GM12891 (cell line): ENCODE measurements around the gene ABHD17C.

ENCODE experiments used
- PAX5 ChIP-seq: IDR thresholded peaks from 2 replicates; pipeline ENCODE4 v1.6.1; 2011; ENCODE audit warnings: low read length, moderate library complexity, mild to moderate bottlenecking; ENCODE audit not compliant: insufficient read depth, severe bottlenecking
- POLR2A ChIP-seq: IDR thresholded peaks from 2 replicates; pipeline ENCODE4 v1.6.1; 2011; ENCODE audit warnings: low read depth, low read length, control low read depth
- POLR2AphosphoS5 ChIP-seq: IDR thresholded peaks from 2 replicates; pipeline ENCODE4 v1.6.1; 2011; ENCODE audit warnings: low read depth, low read length, control low read depth
- SPI1 ChIP-seq: IDR thresholded peaks from 2 replicates; pipeline ENCODE4 v1.6.1; 2011; ENCODE audit warnings: low read depth, low read length, control low read depth
- TAF1 ChIP-seq: IDR thresholded peaks from 2 replicates; pipeline ENCODE4 v1.6.1; 2011; ENCODE audit warnings: low read depth, low read length, control low read depth

- no peak for TF ChIP-seq POLR2AphosphoS5
- no peak for TF ChIP-seq TAF1
- no peak for TF ChIP-seq POLR2A
- TF ChIP-seq SPI1: no peak
- no peak for TF ChIP-seq PAX5
Measured at GRCh38 chr15:80777826-80778620, 82.9 kb downstream of the ABHD17C start.
